B cell (primary cell): Measurements from ENCODE around the gene EIF3B. TPM values are rescaled to one million over a fixed set of nuclear protein-coding genes. Genes with fewer than 3 reads are reported as not detected.

Experiments
- ATAC-seq: fragments of 200-7000 bp; cut with Tn5 transposase; one replicate; pipeline ENCODE4 v1.10.0; 2021; ENCODE audit warnings: low read depth, mild to moderate bottlenecking, moderate number of reproducible peaks, moderate library complexity
- CTCF ChIA-PET: fragments of 350-600 bp; sonication (Branson Sonifier 250); formaldehyde crosslinking; loops from one replicate; lab custom pipeline; 2021; ENCODE audit warnings: antibody characterized with exemption, inconsistent platforms; lab: Charles Lee
- POLR2A ChIA-PET: fragments of 350-600 bp; sonication (Branson Sonifier 250); formaldehyde crosslinking; loops from one replicate; lab custom pipeline; 2021; ENCODE audit warnings: antibody characterized with exemption; lab: Charles Lee
- DNase-seq: peaks from one replicate; pipeline ENCODE4 v3.0.0; 2013
- H2AFZ ChIP-seq: 2 replicates; pipeline ENCODE4 v1.6.1; 2012; ENCODE audit warnings: mild to moderate bottlenecking, low read depth, low read length; ENCODE audit not compliant: insufficient read depth, poor library complexity, severe bottlenecking
- H3K27ac ChIP-seq, 2 donors: 1 replicate in 1 of 2; 2 replicates in 1 of 2; pipeline ENCODE4 v1.5.1; 2012 to 2013; ENCODE audit warnings: low read length in 2 of 2, mild to moderate bottlenecking in 2 of 2, moderate library complexity in 1 of 2
- H3K27me3 ChIP-seq, 4 experiments: fragments of 200-600 bp in 1 of 4; sonication (generic) in 1 of 4; replicated peaks in 1 of 4; 1 replicate in 2 of 4; 2 replicates in 2 of 4; pipeline versions ENCODE4 v1.6.1 to v1.7.0; 2013 to 2016; ENCODE audit warnings: low read length in 3 of 4, mild to moderate bottlenecking in 2 of 4, mixed read lengths in 1 of 4, moderate library complexity in 1 of 4; ENCODE audit not compliant: insufficient read depth in 4 of 4, control insufficient read depth in 3 of 4; ENCODE audit errors: control extremely low read depth in 1 of 4
- H3K36me3 ChIP-seq, 2 experiments: replicated peaks in 1 of 2; 1 replicate in 1 of 2; 2 replicates in 1 of 2; pipeline versions ENCODE4 v1.6.1 to v1.7.1; 2013; ENCODE audit warnings: low read length in 1 of 2; ENCODE audit not compliant: insufficient read depth in 2 of 2, control insufficient read depth in 1 of 2; ENCODE audit errors: control extremely low read depth in 1 of 2, extremely low read depth in 1 of 2
- H3K4me1 ChIP-seq, 2 donors: fragments of 200-600 bp in 1 of 2; sonication (generic) in 1 of 2; 1 replicate in 1 of 2; 2 replicates in 1 of 2; pipeline versions ENCODE4 v1.5.1 to v1.6.1; 2013 to 2017; ENCODE audit warnings: low read length in 2 of 2; ENCODE audit not compliant: control insufficient read depth in 2 of 2, insufficient read depth in 2 of 2
- H3K4me2 ChIP-seq: replicated peaks from 2 replicates; pipeline ENCODE3; 2012; ENCODE audit warnings: mild to moderate bottlenecking, low read depth, low read length; ENCODE audit not compliant: poor library complexity, severe bottlenecking
- H3K4me3 ChIP-seq, 5 experiments: fragments of 200-600 bp in 1 of 5; sonication (generic) in 1 of 5; 1 replicate in 3 of 5; 2 replicates in 2 of 5; pipeline versions ENCODE4 v1.5.1 to v1.7.0; 2011 to 2016; ENCODE audit warnings: low read length in 4 of 5, mild to moderate bottlenecking in 4 of 5, low read depth in 2 of 5, control low read depth in 1 of 5, moderate library complexity in 1 of 5; ENCODE audit not compliant: insufficient read depth in 1 of 5; ENCODE audit errors: control extremely low read depth in 1 of 5, extremely low read depth in 1 of 5
- H3K79me2 ChIP-seq: fragments of 200-600 bp; sonication (generic); one replicate; pipeline ENCODE4 v1.6.0; 2016; ENCODE audit warnings: low read length; ENCODE audit not compliant: control insufficient read depth, insufficient read depth
- H3K9ac ChIP-seq: fragments of 200-600 bp; sonication (generic); 2 replicates; pipeline ENCODE4 v1.6.1; 2017; ENCODE audit warnings: mild to moderate bottlenecking, low read length, moderate library complexity
- H3K9me3 ChIP-seq, 3 donors: one replicate each; pipeline versions ENCODE4 v1.6.1 to v1.7.1; 2013; ENCODE audit warnings: low read length in 2 of 3; ENCODE audit not compliant: control insufficient read depth in 2 of 3, insufficient read depth in 1 of 3; ENCODE audit errors: control extremely low read depth in 1 of 3
- H4K20me1 ChIP-seq: 2 replicates; pipeline ENCODE4 v1.6.0; 2012; ENCODE audit warnings: mild to moderate bottlenecking, low read length; ENCODE audit not compliant: insufficient read depth, control insufficient read depth, poor library complexity, severe bottlenecking
- H3K27ac Mint-ChIP-seq: one replicate; pipeline ENCODE4 v1.8.0; 2021; ENCODE audit warnings: mixed read lengths
- H3K27me3 Mint-ChIP-seq: one replicate; pipeline ENCODE4 v1.8.0; 2021; ENCODE audit warnings: mixed read lengths
- H3K4me1 Mint-ChIP-seq: one replicate; pipeline ENCODE4 v1.8.0; 2021; ENCODE audit warnings: mixed read lengths
- H3K4me3 Mint-ChIP-seq: one replicate; pipeline ENCODE4 v1.8.0; 2021; ENCODE audit warnings: mixed read lengths
- H3K9me3 Mint-ChIP-seq: one replicate; pipeline ENCODE4 v1.8.0; 2022; ENCODE audit warnings: mixed read lengths; ENCODE audit not compliant: insufficient read depth
- EZH2 ChIP-seq: IDR thresholded peaks from 2 replicates; pipeline ENCODE4 v1.6.1; 2012; ENCODE audit warnings: borderline replicate concordance, low read depth, mild to moderate bottlenecking, moderate library complexity, low read length; ENCODE audit not compliant: insufficient read depth, poor library complexity, severe bottlenecking
- WGBS: methylation state at CpG from one replicate; pipeline ENCODE4 v1.1.5; 2013; ENCODE audit warnings: missing lambda C conversion rate; ENCODE audit not compliant: insufficient coverage; 5-methylcytosine and 5-hydroxymethylcytosine counted together
- intact Hi-C: fragments of 100-400 bp; cut with micrococcal nuclease; formaldehyde crosslinking; loops from one replicate; pipeline ENCODE4 v1.10.0; 2022
- polyA plus RNA-seq: library from polyadenylated mRNA; depleted of rRNA; stranded (reverse); fragments of >200 nt; gene quantifications from 2 replicates; pipeline ENCODE4 v1.2.3, GENCODE V29; 2012
- total RNA-seq, 2 donors: library from RNA; stranded (reverse); fragments of 120-200 nt in 1 of 2; gene quantifications; 1 replicate in 1 of 2; 2 replicates in 1 of 2; pipeline versions ENCODE4 v1.2.3 to v1.2.4, GENCODE V29; 2013 to 2022
- TF ChIP-seq, protein P1 (sequence below): fragments of 200-600 bp; IDR thresholded peaks from one replicate; pipeline ENCODE4 v1.8.0; 2022; ENCODE audit warnings: antibody characterized with exemption, mild to moderate bottlenecking

Gene EIF3B
- total and polyA plus RNA-seq, 2 donors (not counting 1 experiment from before 2014, with no cell fraction given) = 69.3 to 152 TPM

DNA sequence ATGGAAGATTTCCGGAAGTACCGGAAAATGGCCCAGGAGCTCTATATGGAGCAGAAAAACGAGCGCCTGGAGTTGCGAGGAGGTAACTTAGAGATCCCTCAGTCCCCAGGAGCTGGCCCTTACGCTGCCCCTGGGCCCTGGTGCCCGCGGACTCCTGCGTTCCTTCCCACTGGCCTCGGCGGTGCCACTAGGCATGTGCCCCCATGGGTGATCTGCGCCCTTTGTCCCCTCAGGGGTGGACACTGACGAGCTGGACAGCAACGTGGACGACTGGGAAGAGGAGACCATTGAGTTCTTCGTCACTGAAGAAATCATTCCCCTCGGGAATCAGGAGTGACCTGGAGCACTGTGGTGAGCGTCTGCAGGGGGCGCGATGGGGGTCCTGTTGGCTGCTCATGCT lies 24.5 kb downstream of the EIF3B start:
- no peak for ATAC-seq
- Mint-ChIP-seq H3K4me3 (no peak overlapping the region), H3K27ac (no peak overlapping the region), H3K9me3 (no peaks in the 10 kb centered on the region), H3K4me1 (no peaks in the 10 kb centered on the region), H3K27me3 (no peaks in the 10 kb centered on the region)
- Histone ChIP-seq H3K9ac (no peak overlapping the region), H3K4me2 (no peak overlapping the region), H3K79me2 (peaks cover 32% of the 10 kb centered on the region), H3K27me3 (no peaks in the 10 kb centered on the region), H2AFZ (no peak overlapping the region), H3K9me3 (no peaks in the 10 kb centered on the region), H3K27ac (no peak overlapping the region), H3K4me1 (no peaks in the 10 kb centered on the region), H3K36me3 (peaks cover 0 to 76% of the 10 kb centered on the region in 2 experiments), H3K4me3 (no peak overlapping the region), H4K20me1 (peaks cover 58% of the 10 kb centered on the region)
- CTCF ChIA-PET = no interaction called here
- 97% methylated on average over 20 of the region's 20 CpGs for WGBS
- POLR2A ChIA-PET = no interaction called here
- no peak for DNase-seq
- TF ChIP-seq, protein P1, sequence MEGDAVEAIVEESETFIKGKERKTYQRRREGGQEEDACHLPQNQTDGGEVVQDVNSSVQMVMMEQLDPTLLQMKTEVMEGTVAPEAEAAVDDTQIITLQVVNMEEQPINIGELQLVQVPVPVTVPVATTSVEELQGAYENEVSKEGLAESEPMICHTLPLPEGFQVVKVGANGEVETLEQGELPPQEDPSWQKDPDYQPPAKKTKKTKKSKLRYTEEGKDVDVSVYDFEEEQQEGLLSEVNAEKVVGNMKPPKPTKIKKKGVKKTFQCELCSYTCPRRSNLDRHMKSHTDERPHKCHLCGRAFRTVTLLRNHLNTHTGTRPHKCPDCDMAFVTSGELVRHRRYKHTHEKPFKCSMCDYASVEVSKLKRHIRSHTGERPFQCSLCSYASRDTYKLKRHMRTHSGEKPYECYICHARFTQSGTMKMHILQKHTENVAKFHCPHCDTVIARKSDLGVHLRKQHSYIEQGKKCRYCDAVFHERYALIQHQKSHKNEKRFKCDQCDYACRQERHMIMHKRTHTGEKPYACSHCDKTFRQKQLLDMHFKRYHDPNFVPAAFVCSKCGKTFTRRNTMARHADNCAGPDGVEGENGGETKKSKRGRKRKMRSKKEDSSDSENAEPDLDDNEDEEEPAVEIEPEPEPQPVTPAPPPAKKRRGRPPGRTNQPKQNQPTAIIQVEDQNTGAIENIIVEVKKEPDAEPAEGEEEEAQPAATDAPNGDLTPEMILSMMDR = no peak
- no peak for TF ChIP-seq EZH2
- intact Hi-C loops = no loop called here

DNA sequence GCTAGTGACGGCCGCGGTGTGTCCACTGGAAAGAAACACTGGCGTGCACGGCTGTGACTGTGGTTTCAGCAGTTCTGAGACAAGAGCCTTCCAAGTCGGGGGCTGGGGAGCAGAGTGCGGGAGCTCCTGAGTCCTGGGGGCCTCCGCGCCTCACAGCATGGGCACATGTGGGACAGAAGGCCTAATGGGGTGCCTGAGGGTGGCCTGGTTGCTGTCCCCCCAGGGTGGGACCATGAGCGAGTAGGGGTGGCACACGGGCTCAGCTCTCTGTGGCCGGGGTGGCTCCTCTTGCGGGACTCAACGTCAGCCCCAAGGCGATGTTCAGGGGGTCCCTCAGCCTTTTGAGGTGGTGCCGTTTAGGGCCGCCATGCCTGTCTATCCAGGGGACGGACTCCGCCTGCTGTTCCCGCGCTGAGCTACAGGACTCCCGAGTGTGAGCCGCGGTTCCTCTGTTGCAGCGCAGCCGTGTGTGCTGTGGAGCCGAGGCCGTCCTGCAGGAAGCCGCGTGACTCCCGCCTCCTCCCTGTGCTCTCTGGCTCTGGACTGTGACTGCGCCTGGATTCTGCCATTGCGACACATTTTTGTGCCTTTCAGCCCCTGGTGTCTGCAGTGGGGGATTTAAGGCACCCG lies 25.3 kb downstream of the EIF3B start:
- TF ChIP-seq, protein P1 = no peak
- TF ChIP-seq EZH2 = no peak
- ChIA-PET CTCF (no interaction called here), POLR2A (no interaction called here)
- H3K27ac ChIP-seq = no peak overlapping the region
- Mint-ChIP-seq H3K27me3 (no peaks in the 10 kb centered on the region), H3K4me3 (no peak overlapping the region), H3K4me1 (no peaks in the 10 kb centered on the region), H3K27ac (no peak overlapping the region), H3K9me3 (no peaks in the 10 kb centered on the region)
- H3K9me3 ChIP-seq = no peaks in the 10 kb centered on the region
- 98% methylated on average over 34 of the region's 34 CpGs for WGBS
- H2AFZ ChIP-seq = no peak overlapping the region
- H3K4me2 ChIP-seq = no peak overlapping the region
- peaks cover 24% of the 10 kb centered on the region for H3K79me2 ChIP-seq
- peaks cover 0 to 69% of the 10 kb centered on the region in 2 experiments for H3K36me3 ChIP-seq
- intact Hi-C loops = no loop called here
- no peak for ATAC-seq
- H4K20me1 ChIP-seq = peaks cover 50% of the 10 kb centered on the region
- H3K27me3 ChIP-seq = no peaks in the 10 kb centered on the region
- no peaks in the 10 kb centered on the region for H3K4me1 ChIP-seq
- H3K9ac ChIP-seq = no peak overlapping the region
- no peak overlapping the region for H3K4me3 ChIP-seq
- no peak for DNase-seq
